Natural killer cell (primary cell): ENCODE data around the gene ALDH9A1. TPM values are rescaled to one million over a fixed set of nuclear protein-coding genes. Genes with fewer than 3 reads are reported as not detected.
"Not testable (repeated sequence)": the region's sequence is repeated elsewhere in the genome, so short reads cannot be mapped to it uniquely, and the experiment has no call there.

Source experiments
- ATAC-seq, 3 donors: fragments of 150-1000 bp in 2 of 3; fragments of 200-7000 bp in 1 of 3; cut with Tn5 transposase; 1 replicate in 1 of 3; 2 replicates in 2 of 3; pipeline ENCODE4 v1.10.0; 2021; ENCODE audit warnings: mild to moderate bottlenecking in 2 of 3, moderate library complexity in 2 of 3
- DNase-seq, 2 donors: peaks; one replicate each; pipeline versions ENCODE4 v3.0.0 to v3.0.0-alpha.2; 2013 to 2021; ENCODE audit warnings: mixed read lengths in 1 of 2
- H3K27ac ChIP-seq: one replicate; pipeline ENCODE4 v1.5.1; 2013; ENCODE audit warnings: mild to moderate bottlenecking, low read length
- H3K27me3 ChIP-seq: one replicate; pipeline ENCODE4 v1.6.1; 2013; ENCODE audit warnings: low read length; ENCODE audit not compliant: control insufficient read depth, insufficient read depth
- H3K36me3 ChIP-seq: one replicate; pipeline ENCODE4 v1.6.1; 2013; ENCODE audit warnings: low read length; ENCODE audit not compliant: control insufficient read depth, insufficient read depth
- H3K4me1 ChIP-seq: one replicate; pipeline ENCODE4 v1.6.1; 2013; ENCODE audit warnings: low read length; ENCODE audit not compliant: control insufficient read depth, insufficient read depth
- H3K4me3 ChIP-seq: one replicate; pipeline ENCODE4 v1.5.1; 2013; ENCODE audit warnings: low read length
- H3K9me3 ChIP-seq: one replicate; pipeline ENCODE4 v1.6.1; 2013; ENCODE audit warnings: low read length; ENCODE audit not compliant: control insufficient read depth, insufficient read depth
- H3K27ac Mint-ChIP-seq, 2 donors: one replicate each; pipeline ENCODE4 v1.8.0; 2022; ENCODE audit warnings: mild to moderate bottlenecking in 2 of 2, mixed read lengths in 2 of 2, moderate library complexity in 1 of 2
- H3K27me3 Mint-ChIP-seq, 2 donors: one replicate each; pipeline ENCODE4 v1.8.0; 2022; ENCODE audit warnings: low read depth in 2 of 2, mixed read lengths in 2 of 2
- H3K36me3 Mint-ChIP-seq: one replicate; pipeline ENCODE4 v1.8.0; 2022; ENCODE audit warnings: mixed read lengths
- H3K4me1 Mint-ChIP-seq, 2 donors: one replicate each; pipeline ENCODE4 v1.8.0; 2022; ENCODE audit warnings: mixed read lengths in 2 of 2
- H3K4me3 Mint-ChIP-seq: one replicate; pipeline ENCODE4 v1.8.0; 2022; ENCODE audit warnings: mild to moderate bottlenecking, moderate library complexity, mixed read lengths
- H3K9me3 Mint-ChIP-seq, 2 donors: one replicate each; pipeline ENCODE4 v1.8.0; 2022; ENCODE audit warnings: mixed read lengths in 2 of 2
- WGBS: methylation state at CpG from one replicate; pipeline ENCODE4 v1.1.7; 2013; ENCODE audit warnings: missing lambda C conversion rate; ENCODE audit not compliant: insufficient coverage; 5-methylcytosine and 5-hydroxymethylcytosine counted together
- intact Hi-C: fragments of 100-400 bp; cut with micrococcal nuclease; formaldehyde crosslinking; loops from one replicate; pipeline ENCODE4 v1.14.2; 2022
- total RNA-seq, 4 donors: library from RNA; stranded (reverse); fragments of 120-200 nt in 1 of 4; gene quantifications; one replicate each; pipeline versions ENCODE4 v1.2.3 to v1.2.4, GENCODE V29; 2013 to 2022
- TF ChIP-seq, protein P1 (sequence below): fragments of 200-600 bp; IDR thresholded peaks from one replicate; pipeline ENCODE4 v1.8.0; 2022; ENCODE audit warnings: antibody characterized with exemption

ALDH9A1 gene
- total RNA-seq, 3 donors from 2014 or later (not counting 1 experiment from before 2014, with no cell fraction given): 38.0 to 57.1 (median 50.3) TPM

GRCh38 chr1:165726169-165726568 is 27.8 kb upstream of the ALDH9A1 start:
- Mint-ChIP-seq H3K27ac (no peak overlapping the region), H3K27me3 (no peaks in the 10 kb centered on the region), H3K9me3 (no peaks in the 10 kb centered on the region), H3K4me1 (no peaks in the 10 kb centered on the region), H3K4me3 (no peak overlapping the region), H3K36me3 (peaks cover 21% of the 10 kb centered on the region)
- Histone ChIP-seq H3K4me1 (no peaks in the 10 kb centered on the region), H3K4me3 (no peak overlapping the region), H3K27ac (no peak overlapping the region), H3K9me3 (no peaks in the 10 kb centered on the region), H3K36me3 (peaks cover 23% of the 10 kb centered on the region), H3K27me3 (no peaks in the 10 kb centered on the region)
- no peak for ATAC-seq
- WGBS: no CpG with 5 or more reads among the region's 2 CpGs
- TF ChIP-seq, protein P1, sequence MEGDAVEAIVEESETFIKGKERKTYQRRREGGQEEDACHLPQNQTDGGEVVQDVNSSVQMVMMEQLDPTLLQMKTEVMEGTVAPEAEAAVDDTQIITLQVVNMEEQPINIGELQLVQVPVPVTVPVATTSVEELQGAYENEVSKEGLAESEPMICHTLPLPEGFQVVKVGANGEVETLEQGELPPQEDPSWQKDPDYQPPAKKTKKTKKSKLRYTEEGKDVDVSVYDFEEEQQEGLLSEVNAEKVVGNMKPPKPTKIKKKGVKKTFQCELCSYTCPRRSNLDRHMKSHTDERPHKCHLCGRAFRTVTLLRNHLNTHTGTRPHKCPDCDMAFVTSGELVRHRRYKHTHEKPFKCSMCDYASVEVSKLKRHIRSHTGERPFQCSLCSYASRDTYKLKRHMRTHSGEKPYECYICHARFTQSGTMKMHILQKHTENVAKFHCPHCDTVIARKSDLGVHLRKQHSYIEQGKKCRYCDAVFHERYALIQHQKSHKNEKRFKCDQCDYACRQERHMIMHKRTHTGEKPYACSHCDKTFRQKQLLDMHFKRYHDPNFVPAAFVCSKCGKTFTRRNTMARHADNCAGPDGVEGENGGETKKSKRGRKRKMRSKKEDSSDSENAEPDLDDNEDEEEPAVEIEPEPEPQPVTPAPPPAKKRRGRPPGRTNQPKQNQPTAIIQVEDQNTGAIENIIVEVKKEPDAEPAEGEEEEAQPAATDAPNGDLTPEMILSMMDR: no peak
- intact Hi-C loops: no loop called here
- DNase-seq: no peak

DNA sequence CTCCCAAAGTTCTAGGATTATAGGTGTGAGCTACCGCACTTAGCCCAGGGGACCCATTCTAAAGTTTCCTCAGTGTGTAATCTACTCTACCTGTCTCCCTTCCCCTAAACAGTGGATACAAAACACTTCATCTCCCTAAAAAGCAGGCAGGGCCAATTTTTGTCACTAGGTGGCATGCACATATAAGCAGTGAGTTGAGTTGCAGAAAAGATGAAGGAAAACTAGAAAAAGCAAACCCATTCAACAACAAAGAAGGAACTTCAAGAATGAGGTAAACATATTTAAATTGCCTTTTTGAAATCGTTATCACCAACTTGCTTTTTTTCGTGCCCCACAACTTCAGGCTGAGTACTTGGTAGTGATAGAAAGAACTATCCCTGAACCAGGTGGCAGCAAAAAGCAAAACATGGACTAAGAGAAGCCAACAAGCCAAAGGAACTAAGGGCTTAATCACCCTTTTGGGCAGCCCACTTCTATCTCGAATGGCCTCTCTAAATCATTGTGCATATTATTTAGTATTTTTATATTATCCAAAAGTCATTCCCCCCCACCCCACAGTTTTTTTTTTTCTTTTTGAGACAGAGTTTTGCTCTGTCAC is 19.7 kb upstream of the ALDH9A1 start:
- Mint-ChIP-seq H3K27ac (no peak overlapping the region), H3K4me3 (no peak overlapping the region), H3K27me3 (no peaks in the 10 kb centered on the region), H3K36me3 (no peaks in the 10 kb centered on the region), H3K4me1 (no peaks in the 10 kb centered on the region), H3K9me3 (no peaks in the 10 kb centered on the region)
- H3K4me3 ChIP-seq: no peak overlapping the region
- H3K9me3 ChIP-seq: no peaks in the 10 kb centered on the region
- TF ChIP-seq, protein P1: peak; percentile 49
- no peak overlapping the region for H3K27ac ChIP-seq
- no peaks in the 10 kb centered on the region for H3K27me3 ChIP-seq
- WGBS: 29% methylated on average over 4 of the region's 4 CpGs
- intact Hi-C loops: loop anchor here (1.0 to 5.0 kb wide), 2 partner anchors 196 to 759 kb away; no protein-coding TSS in a partner anchor
- DNase-seq (peak in 1 of 2 donors; percentile 60), ATAC-seq (peak in 1 of 3 donors; percentile 45)
- no peaks in the 10 kb centered on the region for H3K36me3 ChIP-seq
- no peaks in the 10 kb centered on the region for H3K4me1 ChIP-seq

GRCh38 chr1:165716265-165717051 is 18.1 kb upstream of the ALDH9A1 start:
- not testable (repeated sequence) for H3K27ac ChIP-seq, H3K27ac Mint-ChIP-seq, H3K4me3 Mint-ChIP-seq, H3K36me3 Mint-ChIP-seq, H3K4me1 ChIP-seq, H3K9me3 Mint-ChIP-seq, ATAC-seq, DNase-seq, H3K4me3 ChIP-seq, H3K36me3 ChIP-seq, H3K9me3 ChIP-seq, H3K27me3 ChIP-seq, H3K4me1 Mint-ChIP-seq, H3K27me3 Mint-ChIP-seq
- intact Hi-C loops: loop anchor here (5.0 kb wide), 1 partner anchor 761 kb away; no protein-coding TSS in a partner anchor
- 97% methylated on average over 7 of the region's 8 CpGs for WGBS

GRCh38 chr1:165712764-165713163 is 14.4 kb upstream of the ALDH9A1 start:
- intact Hi-C loops: no loop called here
- DNase-seq: no peak
- H3K27me3 Mint-ChIP-seq: peaks cover 5 to 9% of the 10 kb centered on the region in 2 donors
- no peak overlapping the region for H3K27ac Mint-ChIP-seq
- Histone ChIP-seq H3K4me3 (no peak overlapping the region), H3K36me3 (no peaks in the 10 kb centered on the region), H3K27ac (no peak overlapping the region), H3K27me3 (no peaks in the 10 kb centered on the region), H3K9me3 (no peaks in the 10 kb centered on the region), H3K4me1 (no peaks in the 10 kb centered on the region)
- H3K4me1 Mint-ChIP-seq: no peaks in the 10 kb centered on the region
- no peaks in the 10 kb centered on the region for H3K9me3 Mint-ChIP-seq
- no CpG with 5 or more reads among the region's 5 CpGs for WGBS
- no peak for ATAC-seq
- TF ChIP-seq, protein P1: no peak
- no peak overlapping the region for H3K4me3 Mint-ChIP-seq
- H3K36me3 Mint-ChIP-seq: no peaks in the 10 kb centered on the region
